GM19467 (cell line): ENCODE measurements around the gene DYNC1LI1.

ENCODE experiments used
- ATAC-seq: cut with Tn5 transposase; IDR thresholded peaks from one replicate; pipeline ENCODE4 v1.9.1; 2021; ENCODE audit warnings: mild to moderate bottlenecking, moderate library complexity; ENCODE audit not compliant: unreplicated experiment

Gene DYNC1LI1

GRCh38 chr3:32493437-32494414 is 76.9 kb downstream of the DYNC1LI1 start:
- peak; percentile 68 for ATAC-seq

- ATAC-seq: no peak
These were observed 77.8 kb downstream of the DYNC1LI1 start for GRCh38 chr3:32492684-32493436.

GRCh38 chr3:32488474-32489008 is 82.1 kb downstream of the DYNC1LI1 start:
- no peak for ATAC-seq

- no peak for ATAC-seq
These were observed 82.7 kb downstream of the DYNC1LI1 start for GRCh38 chr3:32487781-32488473.

- ATAC-seq: no peak
These were observed 86.2 kb downstream of the DYNC1LI1 start for GRCh38 chr3:32484436-32484835.

GRCh38 chr3:32483772-32484171 is 86.9 kb downstream of the DYNC1LI1 start:
- ATAC-seq: no peak

GRCh38 chr3:32482693-32483092 is 88.0 kb downstream of the DYNC1LI1 start:
- ATAC-seq: no peak

- no peak for ATAC-seq
These were observed 88.6 kb downstream of the DYNC1LI1 start for GRCh38 chr3:32481791-32482631.

- no peak for ATAC-seq
These were observed 90.1 kb downstream of the DYNC1LI1 start for GRCh38 chr3:32480604-32481003.
